ENCODE results near the gene WWC2.

DNA sequence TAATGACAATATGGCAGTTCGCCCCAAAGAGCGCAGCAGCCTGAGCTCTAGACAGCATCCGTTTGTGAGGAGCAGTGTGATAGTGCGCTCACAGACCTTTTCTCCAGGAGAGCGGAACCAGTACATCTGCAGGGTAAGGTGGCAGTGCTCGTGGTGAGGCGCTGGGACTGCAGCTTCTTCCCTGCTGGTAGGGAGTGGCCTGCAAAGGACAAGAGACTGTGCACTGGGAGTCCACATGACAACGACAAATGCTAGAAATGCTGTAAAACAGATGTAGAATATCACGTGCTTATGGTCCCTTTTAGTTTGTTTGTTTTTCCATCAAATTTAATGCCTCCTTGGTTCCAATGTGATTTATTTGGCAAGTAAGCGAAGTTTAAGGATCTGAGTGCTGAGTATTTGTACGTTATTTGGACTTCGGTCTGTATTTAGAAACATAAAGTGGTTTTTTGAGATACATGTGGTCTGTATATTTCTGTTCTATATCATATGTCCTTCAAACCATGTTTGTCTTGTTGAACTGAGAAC lies 185.3 kb downstream of the WWC2 start:
- TF ChIP-seq, protein P1, sequence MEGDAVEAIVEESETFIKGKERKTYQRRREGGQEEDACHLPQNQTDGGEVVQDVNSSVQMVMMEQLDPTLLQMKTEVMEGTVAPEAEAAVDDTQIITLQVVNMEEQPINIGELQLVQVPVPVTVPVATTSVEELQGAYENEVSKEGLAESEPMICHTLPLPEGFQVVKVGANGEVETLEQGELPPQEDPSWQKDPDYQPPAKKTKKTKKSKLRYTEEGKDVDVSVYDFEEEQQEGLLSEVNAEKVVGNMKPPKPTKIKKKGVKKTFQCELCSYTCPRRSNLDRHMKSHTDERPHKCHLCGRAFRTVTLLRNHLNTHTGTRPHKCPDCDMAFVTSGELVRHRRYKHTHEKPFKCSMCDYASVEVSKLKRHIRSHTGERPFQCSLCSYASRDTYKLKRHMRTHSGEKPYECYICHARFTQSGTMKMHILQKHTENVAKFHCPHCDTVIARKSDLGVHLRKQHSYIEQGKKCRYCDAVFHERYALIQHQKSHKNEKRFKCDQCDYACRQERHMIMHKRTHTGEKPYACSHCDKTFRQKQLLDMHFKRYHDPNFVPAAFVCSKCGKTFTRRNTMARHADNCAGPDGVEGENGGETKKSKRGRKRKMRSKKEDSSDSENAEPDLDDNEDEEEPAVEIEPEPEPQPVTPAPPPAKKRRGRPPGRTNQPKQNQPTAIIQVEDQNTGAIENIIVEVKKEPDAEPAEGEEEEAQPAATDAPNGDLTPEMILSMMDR (IDR thresholded peaks at IDR 0.05; ENCODE audit: insufficient read depth, low read length, poor library complexity, severe bottlenecking), result no peak
- no peak for TF ChIP-seq EZH2phosphoT487 (conservative IDR thresholded peaks at IDR 0.05; ENCODE audit: low read length)
